PC-3 (cell line): ENCODE data around the gene IGF1. TPM values are rescaled to one million over a fixed set of nuclear protein-coding genes. Genes with fewer than 3 reads are reported as not detected.

Experiments used
- ATAC-seq: fragments of 200-7000 bp; cut with Tn5 transposase; 2 replicates; pipeline ENCODE4 v1.9.1; 2020; ENCODE audit warnings: mild to moderate bottlenecking, moderate library complexity
- BruUV-seq: library from RNA; stranded (reverse); fragments of 400-500 nt; replicated peaks from 2 replicates; lab custom pipeline; 2021; lab: Mats Ljungman, UMichigan
- CTCF ChIA-PET: fragments of 300-600 bp; sonication (Branson Sonifier 250); formaldehyde crosslinking; loops from one replicate; lab custom pipeline; 2022; ENCODE audit warnings: antibody characterized with exemption; lab: Charles Lee
- POLR2A ChIA-PET: fragments of 300-600 bp; sonication (Branson Sonifier 250); formaldehyde crosslinking; loops from one replicate; lab custom pipeline; 2022; ENCODE audit warnings: antibody characterized with exemption; ENCODE audit not compliant: unreplicated experiment; lab: Charles Lee
- DNase-seq: peaks from one replicate; pipeline ENCODE4 v3.0.0-alpha.2; 2015
- H2AFZ ChIP-seq: fragments of 300-600 bp; sonication (generic); 2 replicates; pipeline ENCODE4 v1.6.0; 2016; ENCODE audit warnings: antibody characterized with exemption, low read length
- H3F3A ChIP-seq: fragments of 300-600 bp; sonication (generic); one replicate; pipeline ENCODE4 v1.6.0; 2017; ENCODE audit warnings: antibody characterized with exemption, low read length, control low read depth, mild to moderate bottlenecking; ENCODE audit not compliant: unreplicated experiment
- H3K27ac ChIP-seq: fragments of 300-600 bp; sonication (generic); 2 replicates; pipeline ENCODE4 v1.5.1; 2016; ENCODE audit warnings: mild to moderate bottlenecking, low read length
- H3K27me3 ChIP-seq: fragments of 300-600 bp; sonication (generic); 2 replicates; pipeline ENCODE4 v1.6.1; 2016; ENCODE audit warnings: low read length, mixed read lengths
- H3K36me3 ChIP-seq: fragments of 300-600 bp; sonication (generic); 2 replicates; pipeline ENCODE4 v1.6.1; 2016; ENCODE audit warnings: low read depth, mixed run types, low read length, mixed read lengths
- H3K4me1 ChIP-seq: fragments of 300-600 bp; sonication (generic); 2 replicates; pipeline ENCODE4 v1.5.1; 2016; ENCODE audit warnings: low read length; ENCODE audit not compliant: insufficient read depth
- H3K4me2 ChIP-seq: fragments of 300-600 bp; sonication (generic); 2 replicates; pipeline ENCODE4 v1.6.0; 2016; ENCODE audit warnings: low read length
- H3K4me3 ChIP-seq: fragments of 300-600 bp; sonication (generic); 2 replicates; pipeline ENCODE4 v1.5.1; 2016; ENCODE audit warnings: mild to moderate bottlenecking, low read length, mixed read lengths
- H3K79me2 ChIP-seq: fragments of 300-600 bp; sonication (generic); 2 replicates; pipeline ENCODE4 v1.6.1; 2017; ENCODE audit warnings: low read length, mixed read lengths
- H3K9ac ChIP-seq: fragments of 300-600 bp; sonication (generic); 2 replicates; pipeline ENCODE4 v1.6.0; 2016; ENCODE audit warnings: mild to moderate bottlenecking, low read length
- H3K9me2 ChIP-seq: fragments of 300-600 bp; sonication (generic); replicated peaks from 2 replicates; pipeline ENCODE4 v1.6.1; 2016; ENCODE audit warnings: mixed run types, low read length, mixed read lengths
- H3K9me3 ChIP-seq: fragments of 300-600 bp; sonication (generic); 2 replicates; pipeline ENCODE4 v1.6.1; 2016; ENCODE audit warnings: low read length, mixed read lengths
- H4K20me1 ChIP-seq: fragments of 300-600 bp; sonication (generic); 2 replicates; pipeline ENCODE4 v1.6.1; 2016; ENCODE audit warnings: low read length, mixed read lengths
- CTCF ChIP-seq: fragments of 300-600 bp; sonication (generic); conservative IDR thresholded peaks from 2 replicates; pipeline ENCODE4 v1.5.1; 2017; ENCODE audit warnings: antibody characterized with exemption, low read depth, mild to moderate bottlenecking, low read length
- EZH2 ChIP-seq: fragments of 300-600 bp; sonication (generic); IDR thresholded peaks from one replicate; pipeline ENCODE4 v1.6.1; 2017; ENCODE audit warnings: antibody characterized with exemption, mild to moderate bottlenecking, low read length; ENCODE audit not compliant: unreplicated experiment
- EZH2phosphoT487 ChIP-seq: fragments of 300-600 bp; sonication (generic); IDR thresholded peaks from 2 replicates; pipeline ENCODE4 v1.6.1; 2018; ENCODE audit warnings: mild to moderate bottlenecking, antibody characterized with exemption, low read length, borderline replicate concordance
- intact Hi-C: fragments of 100-400 bp; cut with micrococcal nuclease; formaldehyde crosslinking; loops from 2 replicates; pipeline ENCODE4 v1.9.0; 2023
- total RNA-seq: library from RNA; depleted of rRNA; stranded (reverse); fragments of >200 nt; gene quantifications from 2 replicates; pipeline ENCODE4 v1.2.3, GENCODE V29; 2014

Gene IGF1
- total RNA-seq, 1 experiment from 2014 or later: not detected

- no peak overlapping the region for H3K4me2 ChIP-seq
- no peaks in the 10 kb centered on the region for H4K20me1 ChIP-seq
- TF ChIP-seq EZH2phosphoT487 (no peak), EZH2 (no peak), CTCF (no peak)
- no peak overlapping the region for H3K27ac ChIP-seq
- H3K36me3 ChIP-seq: no peaks in the 10 kb centered on the region
- no peaks in the 10 kb centered on the region for H3K9me2 ChIP-seq
- DNase-seq (no peak), ATAC-seq (no peak)
- CTCF ChIA-PET: no interaction called here
- H3K4me1 ChIP-seq: no peaks in the 10 kb centered on the region
- H3K9ac ChIP-seq: no peak overlapping the region
- H3K79me2 ChIP-seq: no peaks in the 10 kb centered on the region
- H3K27me3 ChIP-seq: no peaks in the 10 kb centered on the region
- POLR2A ChIA-PET: no interaction called here
- H3K9me3 ChIP-seq: 0 out of 2 replicates have a peak, but pooled peaks cover 3% of the 10 kb centered on the region
- H3F3A ChIP-seq: no peaks in the 10 kb centered on the region
- no peak overlapping the region for H3K4me3 ChIP-seq
- H2AFZ ChIP-seq: no peak overlapping the region
- intact Hi-C loops: no loop called here
- BruUV-seq: no TSS peak
Observed at GRCh38 chr12:102435827-102436436, 44.4 kb downstream of the IGF1 start.

GRCh38 chr12:102433304-102433703 is 47.1 kb downstream of the IGF1 start:
- DNase-seq (no peak), ATAC-seq (no peak)
- H3K9me3 ChIP-seq: 0 out of 2 replicates have a peak, but pooled peaks cover 3% of the 10 kb centered on the region
- H3K4me3 ChIP-seq: no peak overlapping the region
- no peaks in the 10 kb centered on the region for H3K4me1 ChIP-seq
- TF ChIP-seq CTCF (no peak), EZH2 (no peak), EZH2phosphoT487 (no peak)
- no peaks in the 10 kb centered on the region for H3K27me3 ChIP-seq
- no peak overlapping the region for H3K9ac ChIP-seq
- no peaks in the 10 kb centered on the region for H3K36me3 ChIP-seq
- H3K9me2 ChIP-seq: no peaks in the 10 kb centered on the region
- no peak overlapping the region for H2AFZ ChIP-seq
- BruUV-seq: no TSS peak
- ChIA-PET POLR2A (no interaction called here), CTCF (no interaction called here)
- no peaks in the 10 kb centered on the region for H3F3A ChIP-seq
- H4K20me1 ChIP-seq: no peaks in the 10 kb centered on the region
- no peak overlapping the region for H3K4me2 ChIP-seq
- intact Hi-C loops: no loop called here
- no peak overlapping the region for H3K27ac ChIP-seq
- no peaks in the 10 kb centered on the region for H3K79me2 ChIP-seq

GRCh38 chr12:102430661-102431060 is 49.7 kb downstream of the IGF1 start:
- ATAC-seq: no peak
- Histone ChIP-seq H3K9ac (no peak overlapping the region), H3K4me3 (no peak overlapping the region)

More at GRCh38 chr12:102430661-102431060, 49.7 kb downstream of the IGF1 start:
- Histone ChIP-seq H3K79me2 (no peaks in the 10 kb centered on the region), H3K36me3 (no peaks in the 10 kb centered on the region), H4K20me1 (no peaks in the 10 kb centered on the region), H3K27ac (no peak overlapping the region), H3F3A (no peaks in the 10 kb centered on the region), H3K4me1 (no peaks in the 10 kb centered on the region), H2AFZ (no peak overlapping the region), H3K4me2 (no peak overlapping the region), H3K27me3 (no peaks in the 10 kb centered on the region), H3K9me3 (no peaks in the 10 kb centered on the region), H3K9me2 (no peaks in the 10 kb centered on the region)
- POLR2A ChIA-PET: no interaction called here
- intact Hi-C loops: no loop called here
- CTCF ChIA-PET: no interaction called here
- no peak for TF ChIP-seq EZH2
- no peak for TF ChIP-seq CTCF
- no peak for TF ChIP-seq EZH2phosphoT487
- no peak for DNase-seq
- no TSS peak for BruUV-seq
